ENCODE measurements around the gene SDR42E1. TPM values are rescaled to one million over a fixed set of nuclear protein-coding genes. Genes with fewer than 3 reads are reported as not detected.

The SDR42E1 gene
- total RNA-seq, 1 donor from 2014 or later, result 0.37 TPM

DNA sequence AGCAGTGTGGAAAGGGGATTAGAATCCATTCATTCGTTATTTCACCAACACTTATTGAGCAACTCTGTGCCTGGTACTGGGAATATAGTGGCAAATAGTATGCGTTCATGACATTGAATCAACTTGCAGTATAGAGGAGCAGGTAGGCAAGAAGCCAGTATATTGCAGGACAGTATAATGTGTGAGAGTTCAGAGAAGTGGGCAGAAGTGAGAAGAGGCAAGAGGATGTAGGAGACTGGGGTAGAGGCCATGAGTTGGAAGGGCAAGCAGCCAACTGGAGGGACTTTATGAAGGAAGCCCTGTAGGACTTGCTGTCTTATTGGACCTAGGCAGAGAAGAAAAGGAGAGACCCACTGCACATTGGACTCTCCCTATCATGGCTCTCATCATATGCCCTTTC, 36.1 kb upstream of the SDR42E1 start:
- peaks cover 41% of the 10 kb centered on the region for H3K4me1 Mint-ChIP-seq
- H2AFZ ChIP-seq (replicated peaks), result no peak overlapping the region
- H3K27ac Mint-ChIP-seq, result no peak overlapping the region
- TF ChIP-seq, protein P1, sequence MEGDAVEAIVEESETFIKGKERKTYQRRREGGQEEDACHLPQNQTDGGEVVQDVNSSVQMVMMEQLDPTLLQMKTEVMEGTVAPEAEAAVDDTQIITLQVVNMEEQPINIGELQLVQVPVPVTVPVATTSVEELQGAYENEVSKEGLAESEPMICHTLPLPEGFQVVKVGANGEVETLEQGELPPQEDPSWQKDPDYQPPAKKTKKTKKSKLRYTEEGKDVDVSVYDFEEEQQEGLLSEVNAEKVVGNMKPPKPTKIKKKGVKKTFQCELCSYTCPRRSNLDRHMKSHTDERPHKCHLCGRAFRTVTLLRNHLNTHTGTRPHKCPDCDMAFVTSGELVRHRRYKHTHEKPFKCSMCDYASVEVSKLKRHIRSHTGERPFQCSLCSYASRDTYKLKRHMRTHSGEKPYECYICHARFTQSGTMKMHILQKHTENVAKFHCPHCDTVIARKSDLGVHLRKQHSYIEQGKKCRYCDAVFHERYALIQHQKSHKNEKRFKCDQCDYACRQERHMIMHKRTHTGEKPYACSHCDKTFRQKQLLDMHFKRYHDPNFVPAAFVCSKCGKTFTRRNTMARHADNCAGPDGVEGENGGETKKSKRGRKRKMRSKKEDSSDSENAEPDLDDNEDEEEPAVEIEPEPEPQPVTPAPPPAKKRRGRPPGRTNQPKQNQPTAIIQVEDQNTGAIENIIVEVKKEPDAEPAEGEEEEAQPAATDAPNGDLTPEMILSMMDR (IDR thresholded peaks at IDR 0.05), result no peak
- TF ChIP-seq EZH2 (IDR thresholded peaks at IDR 0.05) (no peak), EZH2phosphoT487 (IDR thresholded peaks at IDR 0.05) (no peak)
- H3K4me2 ChIP-seq, result no peak overlapping the region
- no peaks in the 10 kb centered on the region for H3K27me3 ChIP-seq
- no peaks in the 10 kb centered on the region for H4K20me1 ChIP-seq (ENCODE audit: low read depth)
- no peaks in the 10 kb centered on the region for H3K79me2 ChIP-seq (ENCODE audit: low read depth)
- H3K27me3 Mint-ChIP-seq (ENCODE audit: insufficient read depth, low read depth), result no peaks in the 10 kb centered on the region
- H3K36me3 ChIP-seq, result no peaks in the 10 kb centered on the region
- H3K9me3 ChIP-seq (ENCODE audit: low read depth), result no peaks in the 10 kb centered on the region
- peaks cover 38% of the 10 kb centered on the region for H3K4me1 ChIP-seq
- no peaks in the 10 kb centered on the region for H3K9me3 Mint-ChIP-seq
- peaks cover 27% of the 10 kb centered on the region for H3F3A ChIP-seq (ENCODE audit: low read depth)
- H3K36me3 Mint-ChIP-seq, result peaks cover 2% of the 10 kb centered on the region
- DNase-seq (ENCODE audit: low spot score), result no peak
- H3K4me3 ChIP-seq, result no peak overlapping the region
- no peak overlapping the region for H3K27ac ChIP-seq
- H3K4me3 Mint-ChIP-seq, result no peak overlapping the region
- no peak overlapping the region for H3K9ac ChIP-seq

DNA sequence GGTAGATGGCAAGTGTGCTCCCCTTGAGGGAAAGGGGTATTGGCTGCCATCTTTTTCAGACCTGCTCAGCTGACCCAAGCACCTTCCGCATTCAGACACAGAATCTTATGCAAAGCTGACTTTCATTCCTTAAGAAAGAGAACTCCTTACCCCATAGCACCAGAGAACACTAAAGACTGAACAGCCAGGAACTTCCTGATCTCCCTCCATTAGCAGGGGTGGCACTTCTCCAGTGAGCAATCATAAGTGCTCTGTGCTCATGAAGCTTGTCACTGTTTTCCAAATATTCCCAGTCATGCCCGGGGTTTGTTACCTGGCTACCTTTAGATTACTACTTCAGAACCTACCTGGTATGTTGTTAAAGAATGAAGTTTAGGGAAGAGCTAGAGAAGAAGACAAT, 35.7 kb upstream of the SDR42E1 start:
- Histone ChIP-seq H3K27me3 (no peaks in the 10 kb centered on the region), H3K27ac (no peak overlapping the region), H3K79me2 (ENCODE audit: low read depth) (no peaks in the 10 kb centered on the region), H3F3A (ENCODE audit: low read depth) (peaks cover 27% of the 10 kb centered on the region), H2AFZ (replicated peaks) (no peak overlapping the region), H3K4me1 (peaks cover 38% of the 10 kb centered on the region), H3K4me3 (no peak overlapping the region), H3K36me3 (no peaks in the 10 kb centered on the region), H3K4me2 (no peak overlapping the region), H4K20me1 (ENCODE audit: low read depth) (no peaks in the 10 kb centered on the region), H3K9me3 (ENCODE audit: low read depth) (no peaks in the 10 kb centered on the region), H3K9ac (no peak overlapping the region)
- Mint-ChIP-seq H3K4me1 (peaks cover 41% of the 10 kb centered on the region), H3K27ac (no peak overlapping the region), H3K4me3 (no peak overlapping the region), H3K9me3 (no peaks in the 10 kb centered on the region), H3K36me3 (peaks cover 2% of the 10 kb centered on the region), H3K27me3 (ENCODE audit: insufficient read depth, low read depth) (no peaks in the 10 kb centered on the region)
- DNase-seq (ENCODE audit: low spot score), result no peak
- TF ChIP-seq EZH2phosphoT487 (IDR thresholded peaks at IDR 0.05) (no peak), EZH2 (IDR thresholded peaks at IDR 0.05) (no peak)
- TF ChIP-seq, protein P1 (IDR thresholded peaks at IDR 0.05), result no peak

DNA sequence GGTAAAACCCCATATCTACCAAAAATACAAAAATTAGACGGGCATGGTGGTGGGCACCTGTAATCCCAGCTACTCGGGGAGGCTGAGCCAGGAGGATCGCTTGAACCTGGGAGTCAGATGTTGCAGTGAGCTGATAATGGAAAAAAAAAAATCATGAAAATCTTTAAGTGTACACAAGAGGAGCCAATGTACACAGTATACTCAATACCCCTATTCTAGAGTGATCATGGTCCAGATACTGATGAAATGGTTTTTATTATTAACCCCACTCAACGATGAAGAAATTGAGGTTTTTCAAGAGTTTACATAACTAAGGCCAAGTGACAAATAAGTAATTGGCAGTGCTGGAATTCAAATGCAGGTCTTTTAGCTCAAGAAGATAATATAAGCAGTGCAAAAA, 35.3 kb upstream of the SDR42E1 start:
- H3K27me3 Mint-ChIP-seq (ENCODE audit: insufficient read depth, low read depth), result no peaks in the 10 kb centered on the region
- H3F3A ChIP-seq (ENCODE audit: low read depth), result peaks cover 27% of the 10 kb centered on the region
- no peaks in the 10 kb centered on the region for H3K9me3 ChIP-seq (ENCODE audit: low read depth)
- peaks cover 43% of the 10 kb centered on the region for H3K4me1 Mint-ChIP-seq
- H3K4me2 ChIP-seq, result no peak overlapping the region
- no peaks in the 10 kb centered on the region for H4K20me1 ChIP-seq (ENCODE audit: low read depth)
- no peak overlapping the region for H3K27ac ChIP-seq
- no peaks in the 10 kb centered on the region for H3K27me3 ChIP-seq
- H3K36me3 ChIP-seq, result no peaks in the 10 kb centered on the region
- H3K9ac ChIP-seq, result no peak overlapping the region
- H3K4me3 Mint-ChIP-seq, result no peak overlapping the region
- no peak overlapping the region for H2AFZ ChIP-seq (replicated peaks)
- H3K36me3 Mint-ChIP-seq, result peaks cover 2% of the 10 kb centered on the region
- TF ChIP-seq, protein P1 (IDR thresholded peaks at IDR 0.05), result no peak
- TF ChIP-seq EZH2 (IDR thresholded peaks at IDR 0.05) (no peak), EZH2phosphoT487 (IDR thresholded peaks at IDR 0.05) (no peak)
- H3K9me3 Mint-ChIP-seq, result no peaks in the 10 kb centered on the region
- peaks cover 38% of the 10 kb centered on the region for H3K4me1 ChIP-seq
- no peaks in the 10 kb centered on the region for H3K79me2 ChIP-seq (ENCODE audit: low read depth)
- no peak overlapping the region for H3K4me3 ChIP-seq
- H3K27ac Mint-ChIP-seq, result no peak overlapping the region
- no peak for DNase-seq (ENCODE audit: low spot score)
